HepG2 (cell line): ENCODE data around the gene POLDIP3. TPM values are rescaled to one million over a fixed set of nuclear protein-coding genes. Genes with fewer than 3 reads are reported as not detected.

Experiments
- ATAD3A ChIP-seq: sonication (generic); formaldehyde crosslinking; IDR thresholded peaks from 2 replicates; pipeline ENCODE4 v1.4.0; 2020; ENCODE audit warnings: missing genetic modification reagents
- BRD4 ChIP-seq: sonication (generic); formaldehyde crosslinking; IDR thresholded peaks from 2 replicates; pipeline ENCODE4 v1.4.0; 2020; ENCODE audit warnings: missing genetic modification reagents
- CBX5 ChIP-seq: sonication (generic); formaldehyde crosslinking; IDR thresholded peaks from 2 replicates; pipeline ENCODE4 v1.4.0; 2020; ENCODE audit warnings: missing genetic modification reagents, borderline replicate concordance
- ELF1 ChIP-seq: sonication (generic); formaldehyde crosslinking; IDR thresholded peaks from 2 replicates; pipeline ENCODE4 v1.4.0; 2020; ENCODE audit warnings: missing genetic modification reagents
- FOSL1 ChIP-seq: sonication (generic); formaldehyde crosslinking; IDR thresholded peaks from 2 replicates; pipeline ENCODE4 v1.9.0; 2021; ENCODE audit warnings: missing genetic modification reagents, borderline replicate concordance
- HIVEP1 ChIP-seq: sonication (generic); formaldehyde crosslinking; IDR thresholded peaks from 2 replicates; pipeline ENCODE4 v1.4.0; 2020; ENCODE audit warnings: mild to moderate bottlenecking, missing genetic modification reagents
- HNRNPUL1 ChIP-seq: fragments of 200-400 bp; formaldehyde crosslinking; IDR thresholded peaks from 2 replicates; pipeline ENCODE4 v1.6.1; 2017; ENCODE audit warnings: low read depth, mild to moderate bottlenecking, low read length, moderate library complexity
- ISX ChIP-seq: sonication (generic); formaldehyde crosslinking; conservative IDR thresholded peaks from 2 replicates; pipeline ENCODE4 v1.5.0; 2020; ENCODE audit warnings: missing genetic modification reagents
- MAX ChIP-seq: IDR thresholded peaks from 2 replicates; pipeline ENCODE4 v1.6.1; 2012; ENCODE audit warnings: inconsistent platforms
- MAZ ChIP-seq, 2 experiments: sonication (generic) in 1 of 2; formaldehyde crosslinking in 1 of 2; IDR thresholded peaks; 2 replicates each; pipeline versions ENCODE4 v1.5.0 to v1.6.1; 2012 to 2020; ENCODE audit warnings: low read depth in 2 of 2, mild to moderate bottlenecking in 2 of 2, borderline replicate concordance in 1 of 2, improper control_type of control experiment in 1 of 2, low read length in 1 of 2, missing genetic modification reagents in 1 of 2, moderate library complexity in 1 of 2
- MTF1 ChIP-seq: sonication (generic); formaldehyde crosslinking; IDR thresholded peaks from 2 replicates; pipeline ENCODE4 v1.5.0; 2020; ENCODE audit warnings: missing genetic modification reagents
- NR3C1 ChIP-seq: sonication (generic); formaldehyde crosslinking; IDR thresholded peaks from 2 replicates; pipeline ENCODE4 v1.4.0; 2020; ENCODE audit warnings: missing genetic modification reagents
- POLR2A ChIP-seq, 2 experiments: IDR thresholded peaks; 2 replicates each; pipeline ENCODE4 v1.6.1; 2011; ENCODE audit warnings: low read depth in 2 of 2, low read length in 2 of 2, mild to moderate bottlenecking in 1 of 2, moderate library complexity in 1 of 2; ENCODE audit not compliant: insufficient read depth in 1 of 2
- POLR2AphosphoS5 ChIP-seq: IDR thresholded peaks from 2 replicates; pipeline ENCODE4 v1.6.1; 2012; ENCODE audit warnings: low read depth, low read length
- RBFOX2 ChIP-seq: fragments of 200-400 bp; formaldehyde crosslinking; IDR thresholded peaks from 2 replicates; pipeline ENCODE4 v1.6.1; 2017; ENCODE audit warnings: low read depth, mild to moderate bottlenecking, low read length
- RCOR2 ChIP-seq: IDR thresholded peaks from 2 replicates; pipeline ENCODE4 v1.6.1; 2016; ENCODE audit warnings: missing biosample characterization, missing genetic modification reagents
- REPIN1 ChIP-seq: sonication (generic); formaldehyde crosslinking; IDR thresholded peaks from 2 replicates; pipeline ENCODE4 v1.8.0; 2022; ENCODE audit warnings: missing genetic modification reagents, low read depth, mild to moderate bottlenecking, borderline replicate concordance
- TEF ChIP-seq: sonication (generic); formaldehyde crosslinking; IDR thresholded peaks from 2 replicates; pipeline ENCODE4 v1.5.0; 2020; ENCODE audit warnings: missing genetic modification reagents
- THAP9 ChIP-seq: sonication (generic); formaldehyde crosslinking; IDR thresholded peaks from 2 replicates; pipeline ENCODE4; 2020; ENCODE audit warnings: missing genetic modification reagents, mild to moderate bottlenecking, borderline replicate concordance
- YEATS4 ChIP-seq: sonication (generic); formaldehyde crosslinking; IDR thresholded peaks from 2 replicates; pipeline ENCODE4 v1.4.0; 2020; ENCODE audit warnings: missing genetic modification reagents, borderline replicate concordance
- ZC3H13 ChIP-seq: sonication (generic); formaldehyde crosslinking; IDR thresholded peaks from 2 replicates; pipeline ENCODE4 v1.8.1; 2023; ENCODE audit warnings: mild to moderate bottlenecking, missing genetic modification reagents, moderate library complexity
- ZFP36L1 ChIP-seq: sonication (generic); formaldehyde crosslinking; IDR thresholded peaks from 2 replicates; pipeline ENCODE4 v1.8.0; 2022; ENCODE audit warnings: mild to moderate bottlenecking, missing genetic modification reagents, moderate library complexity
- ZNF101 ChIP-seq: sonication (generic); formaldehyde crosslinking; IDR thresholded peaks from 2 replicates; pipeline ENCODE4 v1.4.0; 2020; ENCODE audit warnings: mild to moderate bottlenecking, low read depth, missing genetic modification reagents, borderline replicate concordance
- ZNF564 ChIP-seq: sonication (generic); formaldehyde crosslinking; IDR thresholded peaks from 2 replicates; pipeline ENCODE4 v1.8.1; 2023; ENCODE audit warnings: mild to moderate bottlenecking, missing genetic modification reagents
- ZNF770 ChIP-seq: sonication (generic); formaldehyde crosslinking; IDR thresholded peaks from 2 replicates; pipeline ENCODE4 v1.5.0; 2020; ENCODE audit warnings: mild to moderate bottlenecking, missing genetic modification reagents
- polyA plus RNA-seq, 8 experiments: library from polyadenylated mRNA; depleted of rRNA in 3 of 8; stranded (reverse) in 7 of 8; unstranded in 1 of 8; fragments of >200 nt; fragmentation: Illumina TruSeq in 4 of 8; extraction: Trizol in 4 of 8; gene quantifications; 2 replicates each; pipeline versions ENCODE4 v1.2.1 to v1.2.3, GENCODE V29; 2011 to 2016; ENCODE audit warnings: low read depth in 4 of 8, missing spikeins in 1 of 8, mixed read lengths in 1 of 8; ENCODE audit not compliant: insufficient read depth in 1 of 8
- total RNA-seq, 5 experiments: library from RNA; depleted of rRNA; stranded (reverse); fragments of >200 nt; fragmentation: Illumina TruSeq; extraction: Trizol; gene quantifications; 2 replicates each; pipeline ENCODE4 v1.2.3, GENCODE V29; 2016; ENCODE audit warnings: low read depth in 1 of 5

POLDIP3 gene
- total and polyA plus RNA-seq, 2 of the 13 experiments (the other 11 are each of a cell fraction or from before 2014, with no cell fraction given) = 45.8 to 47.4 TPM

- TF ChIP-seq HNRNPUL1 (no peak), POLR2AphosphoS5 (peak; percentile 39; the same call in 1 of the 2 replicates), MTF1 (CRISPR knock-in tag) (no peak), RBFOX2 (peak; percentile 61; the same call in 1 of the 2 replicates), ZC3H13 (CRISPR knock-in tag) (no peak), ELF1 (CRISPR knock-in tag) (no peak), ZNF770 (CRISPR knock-in tag) (no peak), ATAD3A (CRISPR knock-in tag) (no peak), CBX5 (CRISPR knock-in tag) (no peak; the same call in 1 of the 2 replicates), RCOR2 (CRISPR knock-in tag) (peak; percentile 66; the same call in 1 of the 2 replicates), HIVEP1 (CRISPR knock-in tag) (no peak), POLR2A (IDR thresholded peaks at IDR 0.05; ENCODE audit: insufficient read depth in 1 of 2, low read depth in 2 of 2, low read length in 2 of 2) (peak in 1 of 2 experiments; percentile 47; a peak in 1 of 4 replicates), THAP9 (no peak), MAX (0 out of 2 replicates have a peak, but pooled peaks have one; percentile 46), NR3C1 (CRISPR knock-in tag) (no peak), BRD4 (0 out of 2 replicates have a peak, but pooled peaks have one; percentile 39), ZFP36L1 (no peak), ZNF564 (CRISPR knock-in tag) (no peak), FOSL1 (CRISPR knock-in tag) (no peak), YEATS4 (CRISPR knock-in tag) (peak; percentile 31; the same call in 1 of the 2 replicates), ISX (no peak), REPIN1 (0 out of 2 replicates have a peak, but pooled peaks have one; percentile 28), ZNF101 (no peak), TEF (no peak), MAZ (IDR thresholded peaks at IDR 0.05; ENCODE audit: borderline replicate concordance, low read depth, low read length) (peak; percentile 43; the same call in 1 of the 2 replicates), MAZ (CRISPR knock-in tag; IDR thresholded peaks at IDR 0.05; ENCODE audit: low read depth) (no peak)
These were observed 34.8 kb upstream of the POLDIP3 start, which contains the start of gene CYB5R3 (continued) for GRCh38 chr22:42649246-42650099.
